DMS 273 (cell line): ENCODE results near the gene PIK3IP1.
A peak's percentile ranks its signal among the peaks of the same experiment; 100 is the strongest.

Experiments used
- DNase-seq: peaks from one replicate; lab custom pipeline; 2025; ENCODE audit not compliant: unreplicated experiment; lab: John Stamatoyannopoulos, UW

The PIK3IP1 gene

GRCh38 chr22:31281733-31282132 lies 10.6 kb downstream of the PIK3IP1 start:
- no peak for DNase-seq

GRCh38 chr22:31279821-31280505 lies 12.3 kb downstream of the PIK3IP1 start:
- DNase-seq = no peak

- no peak for DNase-seq
Measured at GRCh38 chr22:31279327-31279669, 13.0 kb downstream of the PIK3IP1 start.

- no peak for DNase-seq
Measured at GRCh38 chr22:31278626-31279326, 13.5 kb downstream of the PIK3IP1 start.

- no peak for DNase-seq
Measured at GRCh38 chr22:31278151-31278621, 14.1 kb downstream of the PIK3IP1 start.

- no peak for DNase-seq
Measured at GRCh38 chr22:31277741-31278140, 14.5 kb downstream of the PIK3IP1 start.

GRCh38 chr22:31276426-31277167 lies 15.7 kb downstream of the PIK3IP1 start:
- no peak for DNase-seq

- DNase-seq = no peak
Measured at GRCh38 chr22:31275576-31275975, 16.7 kb downstream of the PIK3IP1 start.

- DNase-seq = no peak
Measured at GRCh38 chr22:31275018-31275417, 17.3 kb downstream of the PIK3IP1 start.

GRCh38 chr22:31274017-31274416 lies 18.3 kb downstream of the PIK3IP1 start:
- DNase-seq = no peak

- peak; percentile 60 for DNase-seq
Measured at GRCh38 chr22:31272522-31273446, 19.5 kb downstream of the PIK3IP1 start.

- no peak for DNase-seq
Measured at GRCh38 chr22:31271485-31271884, 20.8 kb downstream of the PIK3IP1 start.

GRCh38 chr22:31271026-31271425 lies 21.3 kb downstream of the PIK3IP1 start:
- DNase-seq = no peak

GRCh38 chr22:31269892-31270579 lies 22.3 kb downstream of the PIK3IP1 start:
- no peak for DNase-seq

GRCh38 chr22:31268281-31268680 lies 24.0 kb downstream of the PIK3IP1 start:
- DNase-seq = no peak

GRCh38 chr22:31263896-31264640 lies 28.2 kb downstream of the PIK3IP1 start:
- DNase-seq = no peak

GRCh38 chr22:31262312-31263133 lies 29.8 kb downstream of the PIK3IP1 start:
- DNase-seq = no peak

GRCh38 chr22:31260474-31260856 lies 31.8 kb downstream of the PIK3IP1 start:
- no peak for DNase-seq
